Forelimb muscle (tissue), 1 donor: Measurements from ENCODE around the gene ADAMTS2. TPM values are rescaled to one million over a fixed set of nuclear protein-coding genes. Genes with fewer than 3 reads are reported as not detected.

Source experiments
- DNase-seq: peaks from one replicate; pipeline ENCODE4 v3.0.0-alpha.2; 2013; ENCODE audit warnings: low read depth
- polyA plus RNA-seq: library from polyadenylated mRNA; unstranded; fragments of 120-200 nt; gene quantifications from one replicate; pipeline ENCODE4 v1.2.1, GENCODE V29; 2013; ENCODE audit not compliant: insufficient read length

Gene ADAMTS2
- polyA plus RNA-seq, 1 donor = 33.0 TPM

DNA sequence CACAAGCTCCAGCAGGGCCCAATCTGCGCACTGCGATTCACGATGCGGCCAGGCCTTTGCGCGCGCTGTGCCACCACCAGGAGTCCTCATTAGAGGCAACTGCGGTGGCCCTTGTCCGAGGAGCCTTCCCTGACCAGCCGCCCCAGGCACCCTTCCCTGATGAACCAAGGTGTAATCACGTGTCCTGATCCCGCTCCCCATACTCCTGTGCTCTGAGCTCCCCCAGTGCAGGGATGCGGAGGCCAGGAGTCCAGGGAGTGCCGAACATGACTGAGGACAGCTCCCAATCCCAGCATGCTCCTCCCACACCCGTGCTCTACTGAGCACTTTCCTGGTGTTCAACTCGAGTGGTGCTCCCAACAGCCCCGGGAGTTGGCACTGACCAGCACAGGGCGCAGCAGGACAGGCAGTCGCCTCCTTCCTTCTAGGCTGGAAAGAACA, 150.3 kb downstream of the ADAMTS2 start:
- no peak for DNase-seq

DNA sequence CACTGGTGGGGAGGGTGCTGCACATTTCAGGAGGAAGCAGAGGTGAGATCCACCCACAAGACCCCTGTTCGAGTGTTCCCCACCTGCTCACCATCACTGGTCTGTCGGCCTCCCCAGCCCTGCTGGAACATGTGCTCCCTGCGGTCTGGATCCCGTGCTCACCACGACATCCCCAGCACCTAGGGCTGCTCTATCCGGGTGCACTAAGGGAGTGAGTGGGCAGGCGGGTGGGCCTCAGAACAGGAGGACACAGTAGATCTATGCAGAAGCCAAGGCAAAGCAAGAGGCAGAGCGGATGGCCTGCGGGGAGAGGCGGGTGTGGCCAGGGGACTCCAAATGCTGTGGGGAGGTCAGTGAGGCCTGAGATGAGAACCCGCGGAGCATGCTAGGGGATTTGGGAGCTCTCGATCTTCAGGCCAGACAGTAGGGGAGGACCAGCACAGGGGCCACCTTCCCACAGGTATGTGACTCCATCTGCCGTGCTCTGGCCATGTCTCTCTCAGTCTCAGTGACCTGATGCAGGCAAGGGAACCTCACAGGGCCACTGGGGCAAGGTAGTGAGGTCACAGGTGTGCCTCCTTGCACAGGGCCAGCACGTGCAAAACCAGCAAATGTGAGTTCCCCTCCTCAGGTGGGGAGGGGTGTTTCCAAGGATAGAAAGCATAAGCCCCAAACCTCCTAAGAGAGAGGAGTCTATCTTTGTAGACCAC, 150.9 kb downstream of the ADAMTS2 start:
- no peak for DNase-seq

DNA sequence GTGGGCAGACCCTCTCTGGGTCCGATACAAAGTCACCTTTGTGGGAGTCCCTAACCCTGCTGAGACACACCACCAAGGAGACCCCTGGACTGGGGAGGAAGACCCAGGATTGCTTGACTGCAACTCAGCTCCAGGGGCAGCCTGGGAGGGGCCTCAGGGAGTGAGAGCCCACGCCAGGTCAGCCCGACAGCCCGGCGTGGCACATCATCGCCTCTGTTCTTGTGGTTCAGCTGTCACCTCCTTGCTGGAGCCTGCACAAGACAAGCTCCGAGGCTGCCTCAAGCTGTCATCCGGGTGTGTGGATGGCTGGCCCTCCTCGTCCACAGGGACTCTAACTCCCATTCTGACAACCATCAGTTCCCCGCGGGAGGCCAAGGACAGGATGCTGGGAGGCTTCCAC, 151.5 kb downstream of the ADAMTS2 start:
- no peak for DNase-seq

DNA sequence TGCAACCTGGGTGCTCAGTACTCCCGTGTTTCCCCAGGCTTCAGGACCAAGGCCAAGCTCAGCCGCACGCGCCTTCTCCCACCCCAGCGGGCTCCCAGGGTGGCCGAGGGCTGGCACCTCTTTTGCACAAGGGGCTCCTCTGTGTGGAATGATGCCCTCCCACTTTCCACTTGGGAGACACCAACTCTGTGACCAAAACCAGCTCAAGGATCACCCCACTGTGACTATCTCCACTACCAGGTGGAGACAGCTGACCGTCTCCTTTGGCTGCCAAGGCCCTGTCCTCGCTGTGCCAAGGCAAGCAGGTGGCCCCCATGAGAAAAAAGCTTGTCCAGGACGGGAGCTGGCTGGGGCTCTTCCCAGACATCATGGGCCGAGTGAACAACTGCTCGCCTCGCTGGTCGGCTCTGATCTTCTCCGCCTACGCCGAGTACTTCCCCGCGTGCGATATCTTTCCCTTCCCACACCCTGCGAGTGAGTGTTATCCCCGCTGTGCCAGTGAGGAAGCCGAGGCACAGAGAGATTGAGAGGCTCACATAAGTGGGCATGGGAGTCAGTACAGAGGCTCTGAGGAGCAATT, 152.3 kb downstream of the ADAMTS2 start:
- no peak for DNase-seq

DNA sequence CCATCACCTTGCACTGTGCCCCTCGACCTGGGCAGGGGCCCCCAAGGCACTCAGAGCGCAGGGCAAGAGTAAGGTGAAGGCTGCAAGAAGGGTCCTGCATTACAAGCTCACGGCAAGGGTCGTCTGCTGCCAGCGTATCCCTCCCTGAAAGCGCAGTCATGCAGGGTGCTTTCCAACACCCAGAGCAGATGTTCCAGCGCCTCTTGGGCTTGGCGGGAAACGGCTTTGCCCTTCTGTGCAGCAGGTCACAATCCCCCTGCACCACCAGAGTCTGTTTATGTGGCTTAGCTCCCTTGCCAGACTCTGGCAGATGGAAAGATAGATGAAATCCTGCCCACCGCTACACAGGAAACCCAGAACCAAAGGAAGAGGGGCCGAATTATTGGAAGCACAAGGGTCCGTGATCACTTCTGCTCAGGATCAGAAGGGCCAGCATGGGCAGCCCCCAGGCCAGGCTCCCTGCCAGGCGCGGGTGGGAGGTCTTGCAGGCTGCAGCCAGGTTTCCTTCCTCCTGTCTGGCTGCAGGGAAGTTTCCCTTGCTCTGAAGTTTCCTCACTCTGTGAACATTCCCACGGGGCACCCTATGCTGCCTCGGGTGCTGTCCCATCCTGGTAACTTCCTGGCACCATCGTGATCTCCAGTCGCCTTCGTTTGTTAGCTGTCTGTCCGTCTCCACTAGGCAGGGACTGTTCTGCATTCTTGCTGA, 152.9 kb downstream of the ADAMTS2 start:
- DNase-seq = no peak

DNA sequence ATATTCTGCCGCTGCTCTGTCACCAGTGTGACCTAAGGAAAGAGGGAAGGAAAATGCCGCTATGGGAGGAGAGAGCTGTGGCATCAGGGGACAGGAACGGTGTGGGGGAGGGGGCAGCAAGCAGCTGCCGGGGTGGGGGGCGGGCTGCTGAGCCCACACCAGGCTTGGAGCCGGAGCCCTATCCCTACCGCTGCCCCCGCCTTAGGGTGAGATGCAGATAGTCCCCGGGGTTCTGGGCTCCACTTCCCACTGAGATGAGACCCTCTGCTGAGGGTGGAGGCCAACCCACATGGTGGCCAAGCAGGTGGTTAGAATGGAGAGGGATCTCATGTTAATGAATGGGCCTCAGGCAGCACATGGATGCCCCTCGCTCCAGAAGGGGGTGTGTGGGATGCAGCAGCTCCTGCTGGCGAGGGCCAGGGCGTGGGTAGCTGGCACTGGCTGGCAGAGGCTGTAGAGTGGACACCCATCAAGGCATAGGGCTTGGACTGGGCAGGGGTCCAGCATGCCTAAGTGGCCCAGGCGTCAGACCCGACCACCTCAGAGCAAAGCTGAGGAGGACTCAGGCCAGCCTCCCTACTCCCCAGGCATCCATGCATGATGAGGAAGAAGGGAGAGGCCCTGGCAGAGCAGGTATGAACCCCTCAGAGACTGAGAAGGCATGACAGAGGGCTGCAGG, 153.6 kb downstream of the ADAMTS2 start:
- no peak for DNase-seq

DNA sequence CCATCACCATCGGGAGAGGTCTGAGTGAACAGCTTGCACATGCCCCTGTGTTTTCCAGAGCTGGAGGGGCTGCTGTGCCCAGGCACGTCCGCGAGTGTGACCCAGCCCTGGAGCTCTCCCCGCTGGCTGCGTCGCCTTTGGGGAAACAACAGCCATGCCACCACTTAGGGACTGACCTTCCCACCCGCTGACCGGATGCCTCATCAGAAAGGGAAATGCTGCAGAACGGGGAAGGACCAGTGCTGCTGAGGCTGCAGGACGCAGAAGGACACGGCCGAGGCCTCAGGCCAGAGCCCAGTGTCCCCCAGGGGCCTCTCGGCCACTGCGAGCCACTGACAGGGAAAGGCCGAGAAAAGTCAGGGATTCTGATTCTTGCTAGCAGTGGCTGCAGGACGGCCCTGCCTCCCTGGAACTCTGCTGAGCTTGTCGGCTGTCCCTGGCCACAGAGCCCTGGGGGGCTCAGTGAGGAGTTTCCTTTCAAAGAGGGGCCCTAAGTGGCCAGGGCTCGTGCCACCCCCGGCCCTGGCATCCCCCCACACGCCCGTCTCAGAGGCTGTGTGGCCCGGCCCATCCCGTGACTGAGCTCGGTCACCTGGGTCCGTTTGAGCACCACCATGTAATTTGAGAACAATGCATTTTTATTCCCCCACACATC, 154.3 kb downstream of the ADAMTS2 start:
- no peak for DNase-seq

DNA sequence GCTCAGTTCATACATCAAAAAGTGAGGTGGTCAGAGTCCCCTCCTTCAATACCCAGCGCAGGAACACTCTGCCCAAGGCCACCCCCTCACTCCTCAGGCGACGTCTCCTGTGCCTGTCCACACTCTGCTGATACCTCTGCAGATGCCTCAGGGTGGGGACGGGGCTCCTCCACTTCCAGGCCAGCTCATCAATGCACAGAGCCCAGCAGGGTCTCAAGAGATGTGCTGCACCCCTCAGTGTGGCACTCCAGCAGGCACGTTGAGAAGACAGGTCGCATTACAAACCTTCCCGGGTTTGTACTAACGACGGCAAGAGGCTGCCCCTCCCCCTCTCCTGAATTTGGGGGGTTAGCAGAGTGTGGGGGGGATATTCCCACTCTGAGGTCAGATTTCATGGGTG, 156.6 kb downstream of the ADAMTS2 start:
- no peak for DNase-seq

DNA sequence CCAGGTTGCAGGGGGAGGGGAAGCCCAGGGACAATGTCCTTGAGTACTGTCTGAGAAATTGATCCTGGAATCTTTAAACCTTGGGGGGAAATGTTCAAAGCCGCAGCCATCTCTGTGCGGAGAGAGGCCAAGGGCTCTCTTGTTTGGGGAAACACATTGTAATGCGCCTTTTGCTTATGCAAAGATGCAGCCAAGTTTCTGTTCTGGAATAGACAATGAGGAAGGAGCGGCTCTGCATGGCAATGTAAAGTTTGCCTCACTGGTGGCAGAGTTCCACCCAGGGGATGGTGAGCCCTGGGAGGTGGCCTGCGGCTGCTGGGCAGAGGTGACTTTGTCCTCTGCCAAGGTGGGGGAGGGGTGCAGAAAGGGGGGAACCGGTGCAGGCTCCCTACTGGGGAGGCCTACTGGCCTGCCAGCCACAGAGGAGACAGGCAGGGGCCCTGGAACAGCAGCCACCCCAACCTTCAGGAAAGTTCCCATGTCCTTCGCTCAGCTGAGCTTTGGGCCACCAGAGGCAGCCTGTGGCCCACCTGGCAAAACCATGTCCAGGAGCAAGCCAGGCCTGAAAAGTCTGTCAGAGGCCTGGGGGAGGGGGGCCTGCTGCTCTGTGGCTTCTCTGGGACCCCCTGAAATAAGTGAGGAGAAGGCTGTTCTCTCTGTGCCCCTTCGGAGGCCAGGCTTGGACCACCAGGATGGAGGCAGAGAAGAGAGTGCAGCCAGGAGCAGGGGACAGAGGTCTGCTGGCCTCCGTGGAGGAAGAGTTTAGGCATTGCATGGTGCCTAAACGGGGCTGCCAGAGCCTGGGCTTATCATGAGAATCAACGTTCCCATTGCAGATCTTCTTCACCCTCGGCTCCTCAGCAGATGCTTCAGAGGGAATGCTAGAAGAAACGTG, 157.3 kb downstream of the ADAMTS2 start:
- DNase-seq = no peak

DNA sequence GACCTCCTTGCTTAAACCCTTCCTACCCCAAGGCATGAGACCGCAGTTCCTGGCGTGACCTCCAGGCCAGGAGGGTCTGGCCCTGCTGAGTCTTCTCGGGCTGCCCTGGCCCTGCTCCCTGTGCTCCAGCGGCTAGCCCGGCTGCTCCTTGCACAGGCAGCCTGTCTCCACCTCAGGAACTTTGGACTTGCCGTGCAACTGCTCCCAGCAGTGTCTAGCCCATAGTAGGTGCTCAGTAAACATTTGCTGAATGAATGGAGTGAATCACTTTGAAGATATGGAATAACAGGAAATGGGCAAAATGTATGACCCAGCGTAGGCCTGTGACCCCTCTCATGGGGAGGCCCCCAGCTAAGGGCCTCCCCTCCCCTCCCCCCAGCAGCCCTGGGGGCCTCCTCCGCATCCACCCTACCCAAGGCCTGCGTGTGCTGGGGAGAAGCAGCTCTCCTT, 158.0 kb downstream of the ADAMTS2 start:
- DNase-seq = no peak

DNA sequence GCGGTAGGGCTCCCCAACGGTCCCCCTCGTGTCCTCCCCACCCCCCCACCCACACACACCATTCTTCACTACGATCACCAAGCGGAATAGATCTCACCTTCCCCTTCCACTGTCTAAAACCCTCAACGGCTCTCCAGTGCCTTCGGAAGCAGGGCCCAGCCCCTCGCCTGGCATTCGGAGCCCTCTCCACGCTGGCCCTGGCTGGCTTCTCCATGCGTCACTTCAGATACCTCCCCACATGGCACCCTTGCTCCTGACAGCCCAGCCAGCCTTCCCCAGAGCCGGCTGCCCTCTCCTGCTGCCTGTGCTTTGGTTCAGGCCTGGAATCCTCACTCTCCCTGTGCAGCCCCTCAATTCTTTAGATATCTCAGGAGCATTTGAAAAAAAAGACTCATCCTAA, 158.5 kb downstream of the ADAMTS2 start:
- DNase-seq = no peak

DNA sequence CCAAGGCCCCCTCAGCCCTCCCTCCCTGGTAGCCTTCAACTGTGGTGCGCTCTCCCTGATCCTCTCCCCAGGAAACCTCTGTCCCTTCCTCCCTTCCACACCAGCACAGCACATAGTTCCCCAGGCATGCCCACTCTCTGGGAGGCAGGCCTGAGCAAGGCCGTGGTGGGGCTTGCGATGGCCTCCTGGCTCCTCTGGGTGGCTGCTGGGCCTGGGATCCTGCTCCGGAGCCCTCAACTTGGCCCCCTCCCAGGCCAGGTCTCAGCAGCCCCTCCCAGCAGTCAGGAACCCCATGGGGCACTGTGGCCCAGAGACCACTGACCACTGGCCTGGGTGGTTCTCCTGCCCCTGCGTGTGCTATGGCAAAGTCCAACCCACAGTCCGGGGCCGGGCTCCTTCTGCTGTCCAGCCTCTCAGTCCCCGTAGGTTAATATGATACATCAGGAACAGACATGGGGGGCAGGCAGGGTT, 159.3 kb downstream of the ADAMTS2 start:
- DNase-seq = no peak

DNA sequence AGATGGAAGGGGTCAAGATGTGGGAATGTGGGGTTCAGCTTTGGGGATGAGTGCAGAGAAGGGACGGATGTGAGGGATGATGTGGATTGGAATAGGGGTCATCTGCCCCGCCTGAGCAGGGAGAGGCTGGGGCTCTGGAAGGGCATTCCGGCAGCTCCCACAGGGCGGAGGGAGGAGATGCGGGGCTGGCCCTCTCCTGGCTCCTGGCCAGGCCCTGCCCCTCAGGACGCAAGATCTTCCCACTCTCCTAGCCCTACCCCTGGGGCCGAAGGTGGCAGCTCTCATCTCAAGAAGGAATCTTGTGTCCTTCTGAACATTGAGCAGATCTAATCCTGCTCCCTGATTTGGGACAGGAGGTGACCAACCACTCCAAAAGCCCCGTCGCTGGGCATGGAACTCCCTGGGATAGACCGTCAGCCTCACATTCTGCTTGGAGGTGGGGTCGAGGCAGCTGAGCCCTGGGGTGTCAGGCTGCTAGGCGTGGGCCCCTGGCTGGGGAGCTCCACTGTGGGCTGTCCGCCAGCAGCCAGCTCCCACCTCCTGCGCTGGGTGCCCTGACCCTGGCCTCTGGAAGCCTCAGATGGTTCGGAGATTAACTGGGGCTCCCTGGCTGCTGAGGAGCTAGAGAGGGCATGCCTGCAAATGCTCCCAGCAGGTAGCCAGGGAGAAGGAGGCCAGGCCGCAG, 159.9 kb downstream of the ADAMTS2 start:
- DNase-seq = no peak

DNA sequence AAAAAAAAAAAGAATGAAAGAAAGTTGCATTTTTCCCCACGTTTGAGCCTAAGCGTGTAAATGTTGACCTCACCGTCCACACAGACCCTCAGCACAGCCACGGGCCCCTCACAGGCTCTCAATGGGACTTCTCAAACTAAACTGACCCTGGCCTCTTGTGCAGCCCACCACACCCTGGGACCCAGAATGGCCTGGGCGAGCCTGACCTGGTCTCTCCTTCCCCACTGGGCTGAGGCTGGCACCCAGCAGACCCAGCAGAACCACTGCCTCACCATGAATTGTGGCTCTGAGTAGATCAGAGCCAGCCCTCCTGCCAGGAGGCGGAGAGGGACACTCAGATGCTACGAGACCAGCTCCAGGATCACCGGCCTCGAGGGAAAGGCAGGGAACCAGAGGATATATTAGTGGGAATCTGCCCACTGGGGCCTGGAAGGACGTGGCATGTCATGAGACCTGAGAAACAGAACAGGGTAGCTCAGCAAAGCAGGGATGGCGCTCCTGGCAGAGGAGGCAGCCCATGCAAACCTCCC, 160.7 kb downstream of the ADAMTS2 start:
- DNase-seq = no peak

DNA sequence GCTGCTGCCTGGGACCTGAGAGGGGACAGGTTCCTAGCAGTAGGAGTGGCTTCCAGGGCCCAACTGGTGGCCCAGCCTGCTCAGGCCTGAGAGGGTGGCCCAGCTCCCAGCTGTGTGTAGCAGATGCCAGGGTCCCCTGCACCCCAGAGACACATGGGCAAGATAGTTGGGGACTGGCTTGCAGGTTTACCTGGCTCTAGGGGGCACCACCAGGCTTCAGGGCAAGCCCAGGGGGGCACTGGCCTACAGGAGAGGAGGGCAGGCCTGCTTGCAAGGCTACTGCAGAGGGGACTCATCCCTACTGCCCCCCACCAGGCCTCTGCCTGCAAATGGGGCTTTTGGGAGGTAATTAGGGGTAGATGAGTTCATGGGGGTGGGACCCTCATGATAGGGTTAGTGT, 161.8 kb downstream of the ADAMTS2 start:
- no peak for DNase-seq

DNA sequence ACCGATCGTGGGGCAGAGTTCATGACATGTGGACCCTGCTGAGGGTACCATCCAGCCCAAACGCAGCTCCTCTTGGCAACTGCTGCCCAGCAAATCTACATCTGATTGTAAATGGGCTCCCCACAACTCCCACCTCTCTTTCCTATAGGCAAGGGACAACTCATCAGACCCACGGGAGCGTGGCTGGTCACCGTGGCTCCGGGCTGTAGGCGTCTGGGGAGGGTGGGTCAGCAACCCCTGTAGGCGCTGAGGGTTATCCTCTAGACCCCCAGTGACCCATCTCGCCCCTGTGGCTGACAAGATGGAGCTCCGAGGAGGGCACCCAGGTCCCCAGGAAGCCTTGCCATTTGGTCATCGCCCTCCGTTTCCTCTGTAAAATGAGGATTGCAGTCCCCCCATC, 162.7 kb downstream of the ADAMTS2 start:
- DNase-seq = no peak

DNA sequence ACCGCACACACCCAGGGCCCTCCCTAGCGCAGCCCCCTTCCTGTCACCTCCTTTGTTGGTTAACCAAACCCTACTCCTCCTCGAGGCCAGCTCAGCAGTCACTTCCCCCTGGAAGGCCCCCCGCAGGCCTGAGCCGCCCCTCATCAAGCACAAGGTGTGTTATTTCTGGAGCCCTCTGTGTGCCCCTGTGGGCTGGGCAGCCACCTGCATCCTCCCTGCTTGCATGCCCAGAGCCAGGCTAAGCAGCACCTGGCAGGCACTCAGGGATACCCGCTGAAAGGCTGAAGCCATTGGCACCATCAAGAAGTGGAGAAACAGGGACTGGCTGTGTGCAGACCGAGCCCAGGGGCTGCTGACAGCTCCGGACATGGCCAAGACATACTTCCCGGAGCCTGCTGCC, 163.3 kb downstream of the ADAMTS2 start:
- DNase-seq = no peak

DNA sequence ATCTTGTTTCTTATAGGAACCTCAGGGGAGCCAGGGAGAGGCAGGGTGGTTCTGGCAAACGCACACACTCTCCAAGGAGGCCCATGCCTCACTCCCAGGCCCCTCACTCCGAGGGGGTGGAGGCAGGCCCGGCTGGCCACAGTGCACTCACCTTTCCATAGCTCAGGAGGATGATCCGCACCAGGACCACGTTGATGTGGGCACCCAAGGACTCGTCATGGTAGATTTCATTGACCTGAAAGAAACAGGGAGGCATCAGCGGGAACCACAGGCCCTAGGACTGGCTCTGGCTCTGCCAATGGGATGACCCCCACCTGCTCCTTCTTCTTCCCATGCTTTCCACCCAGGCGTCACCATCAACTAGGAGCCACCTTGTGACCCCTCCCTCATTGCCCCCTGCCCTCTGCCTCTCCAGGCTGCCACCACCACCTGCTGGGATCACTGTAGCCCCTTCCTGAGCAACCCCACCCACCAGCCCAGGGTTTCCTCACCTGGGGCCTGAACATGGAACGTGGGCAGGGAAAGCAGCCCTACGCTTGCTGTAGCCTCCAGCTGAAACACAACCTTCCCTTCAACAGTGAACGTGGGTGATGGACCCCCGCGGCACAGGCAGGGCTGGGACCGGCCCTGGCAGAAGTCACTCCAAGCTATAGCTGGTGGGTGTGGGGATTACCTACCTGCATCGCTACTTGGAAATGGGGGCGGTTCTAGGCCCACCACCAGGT, 164.2 kb downstream of the ADAMTS2 start:
- no peak for DNase-seq

DNA sequence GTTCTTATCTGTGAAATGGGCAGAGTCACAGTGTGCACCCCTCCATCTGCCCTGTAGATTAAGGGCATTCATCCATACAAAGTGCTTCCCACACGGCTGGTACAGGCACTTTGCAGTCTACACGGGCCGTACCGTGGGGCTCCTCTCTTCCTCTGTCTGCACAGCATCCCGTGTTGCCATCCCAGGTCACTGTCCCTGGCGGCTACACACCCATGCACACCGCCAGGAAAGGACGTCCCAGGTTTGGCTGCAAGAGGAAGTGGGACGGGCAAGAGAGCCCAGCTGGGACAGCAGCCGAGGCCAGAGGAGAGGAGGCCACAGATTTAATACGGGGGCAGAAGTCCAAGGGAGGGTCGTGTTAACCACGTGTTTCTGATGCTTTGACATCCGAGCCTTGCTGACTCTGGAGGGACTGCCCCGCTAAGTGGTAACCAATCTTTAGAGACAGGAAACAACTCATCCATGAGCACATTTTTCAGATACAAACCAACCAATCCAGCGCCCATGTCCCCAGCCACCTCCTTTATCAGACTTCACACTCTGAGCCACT, 165.1 kb downstream of the ADAMTS2 start:
- no peak for DNase-seq
